IPS-15b (cell line): ENCODE measurements around the gene KIAA1191.

Experiments
- H3K27me3 ChIP-seq: one replicate; pipeline ENCODE4 v1.6.1; 2013; ENCODE audit warnings: low read length; ENCODE audit not compliant: control insufficient read depth, insufficient read depth
- H3K36me3 ChIP-seq: one replicate; pipeline ENCODE4 v1.6.1; 2013; ENCODE audit warnings: low read length; ENCODE audit not compliant: control insufficient read depth, insufficient read depth
- H3K4me1 ChIP-seq: one replicate; pipeline ENCODE4 v1.6.1; 2013; ENCODE audit warnings: mild to moderate bottlenecking, low read length; ENCODE audit not compliant: control insufficient read depth, insufficient read depth
- H3K4me3 ChIP-seq: one replicate; pipeline ENCODE4 v1.5.1; 2013; ENCODE audit warnings: low read depth, low read length
- H3K9ac ChIP-seq: one replicate; pipeline ENCODE4 v1.6.1; 2013; ENCODE audit warnings: low read depth, mild to moderate bottlenecking, low read length
- H3K9me3 ChIP-seq: one replicate; pipeline ENCODE4 v1.6.1; 2013; ENCODE audit warnings: mild to moderate bottlenecking, low read length; ENCODE audit not compliant: control insufficient read depth, insufficient read depth

KIAA1191 gene

GRCh38 chr5:176388003-176388443, 26.5 kb upstream of the KIAA1191 start:
- peak overlapping the region; percentile 92 for H3K9ac ChIP-seq
- H3K9me3 ChIP-seq: no peaks in the 10 kb centered on the region
- H3K27me3 ChIP-seq: no peaks in the 10 kb centered on the region
- peak overlapping the region; percentile 95 for H3K4me3 ChIP-seq
- H3K36me3 ChIP-seq: peaks cover 31% of the 10 kb centered on the region
- peaks cover 2% of the 10 kb centered on the region for H3K4me1 ChIP-seq

- Histone ChIP-seq H3K9me3 (no peaks in the 10 kb centered on the region), H3K4me3 (peak overlapping the region; percentile 95), H3K27me3 (no peaks in the 10 kb centered on the region), H3K4me1 (peaks cover 2% of the 10 kb centered on the region), H3K9ac (peak overlapping the region; percentile 92), H3K36me3 (peaks cover 33% of the 10 kb centered on the region)
These were observed 25.9 kb upstream of the KIAA1191 start for GRCh38 chr5:176387384-176387925.

DNA sequence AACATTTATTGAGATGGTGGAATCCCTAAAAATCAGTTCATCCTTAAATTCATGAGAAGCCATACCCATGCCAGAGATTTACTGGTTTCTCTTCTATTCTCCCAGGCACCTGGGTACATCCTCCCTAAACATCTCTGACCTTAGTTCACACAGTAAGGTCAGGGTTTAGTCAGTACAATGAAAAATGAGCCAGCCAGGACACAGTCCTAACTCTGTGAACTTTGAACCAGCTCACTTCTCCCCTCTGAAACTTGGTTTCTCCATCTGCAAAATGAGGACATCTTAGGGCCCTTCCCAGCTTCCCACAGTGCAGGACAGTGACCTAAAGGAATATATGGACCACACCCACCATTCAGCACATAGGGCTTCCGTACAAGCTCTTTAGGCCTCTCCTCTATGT, 24.9 kb upstream of the KIAA1191 start:
- Histone ChIP-seq H3K4me3 (no peak overlapping the region), H3K9ac (no peak overlapping the region), H3K9me3 (no peaks in the 10 kb centered on the region), H3K4me1 (peaks cover 2% of the 10 kb centered on the region), H3K36me3 (peaks cover 40% of the 10 kb centered on the region), H3K27me3 (no peaks in the 10 kb centered on the region)

GRCh38 chr5:176384991-176385390, 23.4 kb upstream of the KIAA1191 start:
- Histone ChIP-seq H3K36me3 (peaks cover 43% of the 10 kb centered on the region), H3K4me3 (no peak overlapping the region), H3K9ac (no peak overlapping the region), H3K27me3 (no peaks in the 10 kb centered on the region), H3K9me3 (no peaks in the 10 kb centered on the region), H3K4me1 (peaks cover 2% of the 10 kb centered on the region)

- no peaks in the 10 kb centered on the region for H3K9me3 ChIP-seq
- H3K4me3 ChIP-seq: no peak overlapping the region
- H3K9ac ChIP-seq: no peak overlapping the region
- H3K4me1 ChIP-seq: peaks cover 2% of the 10 kb centered on the region
- no peaks in the 10 kb centered on the region for H3K27me3 ChIP-seq
- peaks cover 43% of the 10 kb centered on the region for H3K36me3 ChIP-seq
These were observed 22.9 kb upstream of the KIAA1191 start for GRCh38 chr5:176384366-176384930.

DNA sequence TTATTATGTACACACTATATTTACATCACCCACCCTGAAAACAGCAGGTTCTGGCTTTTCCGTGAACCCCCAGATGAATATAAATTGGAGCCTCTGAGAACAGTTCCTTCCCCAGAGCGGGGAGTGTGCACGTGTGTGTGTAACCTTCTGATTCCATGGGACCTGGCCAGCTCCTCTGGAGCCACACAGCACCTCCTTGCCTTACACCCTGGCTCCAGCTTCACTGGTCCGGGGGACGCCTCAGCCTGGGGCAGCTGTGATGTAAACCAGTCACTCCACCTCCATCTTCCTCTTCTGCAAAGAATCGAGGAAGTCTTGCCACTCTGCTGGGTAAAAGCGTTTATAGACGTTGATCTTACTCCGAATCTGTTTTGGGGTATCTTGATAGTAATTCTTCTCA, 22.4 kb upstream of the KIAA1191 start:
- H3K4me1 ChIP-seq: peaks cover 2% of the 10 kb centered on the region
- H3K4me3 ChIP-seq: no peak overlapping the region
- H3K27me3 ChIP-seq: no peaks in the 10 kb centered on the region
- no peak overlapping the region for H3K9ac ChIP-seq
- H3K36me3 ChIP-seq: peaks cover 43% of the 10 kb centered on the region
- H3K9me3 ChIP-seq: no peaks in the 10 kb centered on the region

DNA sequence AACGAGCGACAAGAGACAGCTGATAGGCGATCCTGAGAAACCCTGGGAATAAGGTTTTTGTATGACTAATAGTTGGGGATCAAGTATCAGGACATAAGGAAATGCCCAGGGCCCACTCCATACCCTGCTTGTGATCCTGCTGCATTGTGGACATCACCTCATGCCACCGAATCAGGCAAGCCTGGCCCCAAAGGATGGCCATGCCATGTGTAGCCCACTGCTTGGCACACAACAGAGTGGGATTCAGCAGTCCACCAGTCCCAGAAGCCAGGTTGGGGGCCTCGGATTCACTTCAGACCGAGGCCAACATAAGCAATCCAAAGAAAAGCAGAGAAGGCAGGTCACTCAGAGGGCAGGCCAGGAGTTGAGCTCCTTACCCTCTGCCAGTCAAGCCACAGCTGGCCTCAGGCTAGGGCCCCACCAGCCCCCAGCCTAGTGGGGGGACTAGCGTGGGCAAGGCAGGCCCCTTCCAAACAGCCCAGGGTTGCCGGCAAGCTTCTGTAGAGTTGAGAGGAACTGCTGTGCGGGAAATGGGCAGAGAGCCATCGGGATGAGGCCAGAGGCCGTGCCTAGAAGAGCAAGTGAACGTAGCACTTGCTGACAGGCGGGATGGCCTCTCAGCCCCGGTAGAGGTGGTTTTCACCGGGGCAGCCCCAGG, 21.8 kb upstream of the KIAA1191 start:
- Histone ChIP-seq H3K36me3 (peaks cover 43% of the 10 kb centered on the region), H3K9me3 (no peaks in the 10 kb centered on the region), H3K4me1 (peaks cover 2% of the 10 kb centered on the region), H3K27me3 (no peaks in the 10 kb centered on the region), H3K9ac (no peak overlapping the region), H3K4me3 (no peak overlapping the region)

GRCh38 chr5:176382721-176383120, 21.2 kb upstream of the KIAA1191 start:
- peaks cover 43% of the 10 kb centered on the region for H3K36me3 ChIP-seq
- H3K9ac ChIP-seq: no peak overlapping the region
- no peaks in the 10 kb centered on the region for H3K27me3 ChIP-seq
- H3K4me3 ChIP-seq: no peak overlapping the region
- H3K4me1 ChIP-seq: peaks cover 2% of the 10 kb centered on the region
- no peaks in the 10 kb centered on the region for H3K9me3 ChIP-seq

GRCh38 chr5:176381979-176382378, 20.4 kb upstream of the KIAA1191 start:
- peaks cover 43% of the 10 kb centered on the region for H3K36me3 ChIP-seq
- H3K4me1 ChIP-seq: no peaks in the 10 kb centered on the region

DNA sequence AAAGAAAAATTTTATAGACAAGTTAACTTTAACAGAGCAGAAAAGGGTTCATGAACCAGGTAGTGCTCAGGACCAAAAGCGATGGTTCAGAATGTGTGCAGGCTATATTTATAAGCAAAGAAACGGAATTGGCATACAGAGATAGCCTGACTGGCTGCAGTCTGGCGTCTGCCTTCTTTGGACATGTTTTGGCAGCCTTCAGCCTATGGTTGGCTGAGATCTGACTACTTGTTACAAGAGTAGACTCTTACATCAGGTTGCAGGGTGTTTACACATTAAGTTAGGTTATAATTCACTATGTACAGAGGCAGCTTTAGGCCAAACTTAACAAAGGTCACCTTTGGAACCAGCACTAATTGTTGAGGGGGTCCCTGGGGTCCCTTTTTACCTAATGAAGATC, 19.9 kb upstream of the KIAA1191 start:
- no peaks in the 10 kb centered on the region for H3K27me3 ChIP-seq
- no peaks in the 10 kb centered on the region for H3K9me3 ChIP-seq
- no peak overlapping the region for H3K4me3 ChIP-seq
- no peaks in the 10 kb centered on the region for H3K4me1 ChIP-seq
- H3K9ac ChIP-seq: no peak overlapping the region
- H3K36me3 ChIP-seq: peaks cover 41% of the 10 kb centered on the region

More at GRCh38 chr5:176381979-176382378, 20.4 kb upstream of the KIAA1191 start:
- Histone ChIP-seq H3K9me3 (no peaks in the 10 kb centered on the region), H3K27me3 (no peaks in the 10 kb centered on the region), H3K4me3 (no peak overlapping the region), H3K9ac (no peak overlapping the region)

DNA sequence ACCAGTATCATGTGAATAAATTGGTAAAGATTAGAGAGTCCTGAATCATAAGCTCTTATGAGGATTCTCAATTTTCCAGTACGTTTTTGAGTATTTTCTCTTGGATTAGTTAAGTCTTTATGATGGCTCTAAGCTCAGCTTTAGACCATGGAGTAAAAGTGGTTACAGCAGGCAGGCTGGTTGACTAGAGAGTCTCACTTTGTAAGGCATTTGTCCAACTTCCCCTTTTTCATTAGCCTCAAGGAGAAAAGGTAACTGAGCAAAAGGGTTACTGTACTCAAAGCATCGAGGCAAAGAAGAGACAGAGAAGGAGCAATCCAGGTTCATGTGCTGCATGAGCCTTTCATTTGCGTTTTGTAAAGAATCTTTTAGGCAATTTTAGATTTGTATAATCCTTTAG, 18.3 kb upstream of the KIAA1191 start:
- no peak overlapping the region for H3K4me3 ChIP-seq
- H3K36me3 ChIP-seq: peaks cover 29% of the 10 kb centered on the region
- no peaks in the 10 kb centered on the region for H3K27me3 ChIP-seq
- no peaks in the 10 kb centered on the region for H3K4me1 ChIP-seq
- no peaks in the 10 kb centered on the region for H3K9me3 ChIP-seq
- H3K9ac ChIP-seq: no peak overlapping the region
